GM21737 (cell line): ENCODE measurements around the gene OFD1.

Source experiments
- ATAC-seq: cut with Tn5 transposase; IDR thresholded peaks from one replicate; pipeline ENCODE4 v1.9.1; 2021; ENCODE audit warnings: mild to moderate bottlenecking, moderate library complexity; ENCODE audit not compliant: unreplicated experiment

Gene OFD1

GRCh38 chrX:13791145-13791544 is 56.6 kb downstream of the OFD1 start:
- ATAC-seq: no peak

GRCh38 chrX:13791559-13791958 is 57.0 kb downstream of the OFD1 start:
- ATAC-seq: no peak

GRCh38 chrX:13793897-13794296 is 59.3 kb downstream of the OFD1 start:
- ATAC-seq: no peak

GRCh38 chrX:13794417-13794816 is 59.9 kb downstream of the OFD1 start:
- no peak for ATAC-seq

GRCh38 chrX:13797512-13797911 is 63.0 kb downstream of the OFD1 start:
- ATAC-seq: no peak

- ATAC-seq: no peak
Observed at GRCh38 chrX:13798184-13798583, 63.6 kb downstream of the OFD1 start.

GRCh38 chrX:13803116-13803515 is 68.6 kb downstream of the OFD1 start:
- no peak for ATAC-seq

GRCh38 chrX:13805241-13805640 is 70.7 kb downstream of the OFD1 start:
- ATAC-seq: no peak

- ATAC-seq: no peak
Observed at GRCh38 chrX:13808293-13808692, 73.7 kb downstream of the OFD1 start.

GRCh38 chrX:13808865-13809264 is 74.3 kb downstream of the OFD1 start:
- no peak for ATAC-seq

GRCh38 chrX:13815664-13816063 is 81.1 kb downstream of the OFD1 start:
- ATAC-seq: no peak

- ATAC-seq: no peak
Observed at GRCh38 chrX:13816176-13816575, 81.6 kb downstream of the OFD1 start.

- ATAC-seq: no peak
Observed at GRCh38 chrX:13816643-13817627, 82.4 kb downstream of the OFD1 start, which contains the start of gene GPM6B. TSS of gene GPM6B (minus strand) at chrX:13817093. CDS start at chrX:13816904, 189 bp downstream.
